Astrocyte (in vitro differentiated cells and primary cell): ENCODE results near the gene UGT2B15. TPM values are rescaled to one million over a fixed set of nuclear protein-coding genes. Genes with fewer than 3 reads are reported as not detected.
A peak's percentile ranks its signal among the peaks of the same experiment; 100 is the strongest.
"Not testable (repeated sequence)": the region's sequence is repeated elsewhere in the genome, so short reads cannot be mapped to it uniquely, and the experiment has no call there.

Experiments
- DNase-seq: peaks from one replicate; pipeline ENCODE4 v3.0.0-alpha.2; 2010; ENCODE audit warnings: low read depth
- FAIRE-seq: peaks from 2 replicates; lab custom pipeline; 2011; peaks lifted over from hg19 to GRCh38; lab: Jason Lieb, UNC
- H2AFZ ChIP-seq: 2 replicates; pipeline ENCODE4 v1.6.0; 2012; ENCODE audit warnings: low read depth, low read length, inconsistent platforms
- H3K27ac ChIP-seq: 2 replicates; pipeline ENCODE4 v1.5.1; 2011; ENCODE audit warnings: low read depth, low read length, inconsistent platforms
- H3K27me3 ChIP-seq: 2 replicates; pipeline ENCODE4 v1.6.0; 2011; ENCODE audit warnings: low read length, inconsistent platforms; ENCODE audit not compliant: insufficient read depth
- H3K36me3 ChIP-seq: 2 replicates; pipeline ENCODE4 v1.5.1; 2011; ENCODE audit warnings: low read length, inconsistent platforms; ENCODE audit not compliant: insufficient read depth
- H3K4me1 ChIP-seq: 2 replicates; pipeline ENCODE4 v1.5.1; 2011; ENCODE audit warnings: low read length, inconsistent platforms; ENCODE audit not compliant: insufficient read depth
- H3K4me2 ChIP-seq: 2 replicates; pipeline ENCODE4 v1.6.0; 2012; ENCODE audit warnings: low read length, inconsistent platforms
- H3K4me3 ChIP-seq: 2 replicates; pipeline ENCODE4 v1.5.1; 2011; ENCODE audit warnings: low read depth, mild to moderate bottlenecking, low read length, inconsistent platforms; ENCODE audit not compliant: insufficient read depth
- H3K79me2 ChIP-seq: 2 replicates; pipeline ENCODE4 v1.6.0; 2012; ENCODE audit warnings: mild to moderate bottlenecking, low read length, inconsistent platforms; ENCODE audit not compliant: insufficient read depth
- H3K9ac ChIP-seq: 2 replicates; pipeline ENCODE4 v1.6.0; 2012; ENCODE audit warnings: mild to moderate bottlenecking, low read length, inconsistent platforms
- H3K9me3 ChIP-seq: 2 replicates; pipeline ENCODE4 v1.5.1; 2012; ENCODE audit warnings: low read depth, mild to moderate bottlenecking, low read length, inconsistent platforms; ENCODE audit not compliant: insufficient read depth
- H4K20me1 ChIP-seq: 2 replicates; pipeline ENCODE4 v1.6.0; 2012; ENCODE audit warnings: low read length, inconsistent platforms; ENCODE audit not compliant: insufficient read depth
- H3K27ac Mint-ChIP-seq: one replicate; pipeline ENCODE4 v1.8.0; 2021; ENCODE audit warnings: mild to moderate bottlenecking, mixed read lengths; ENCODE audit not compliant: unreplicated experiment
- H3K27me3 Mint-ChIP-seq: one replicate; pipeline ENCODE4 v1.8.0; 2021; ENCODE audit warnings: low read depth, mixed read lengths; ENCODE audit not compliant: unreplicated experiment
- H3K36me3 Mint-ChIP-seq: one replicate; pipeline ENCODE4 v1.8.0; 2021; ENCODE audit warnings: low read depth, mixed read lengths; ENCODE audit not compliant: unreplicated experiment
- H3K4me1 Mint-ChIP-seq: one replicate; pipeline ENCODE4 v1.8.0; 2021; ENCODE audit warnings: low read depth, mixed read lengths; ENCODE audit not compliant: unreplicated experiment
- H3K4me3 Mint-ChIP-seq: one replicate; pipeline ENCODE4 v1.8.0; 2021; ENCODE audit warnings: mild to moderate bottlenecking, moderate library complexity, mixed read lengths; ENCODE audit not compliant: unreplicated experiment
- H3K9me3 Mint-ChIP-seq: one replicate; pipeline ENCODE4 v1.8.0; 2021; ENCODE audit warnings: mild to moderate bottlenecking, mixed read lengths; ENCODE audit not compliant: unreplicated experiment
- CTCF ChIP-seq: IDR thresholded peaks from 2 replicates; pipeline ENCODE4 v1.5.1; 2011; ENCODE audit warnings: low read depth, mild to moderate bottlenecking, inconsistent platforms, low read length, moderate library complexity; ENCODE audit not compliant: insufficient read depth
- EZH2 ChIP-seq: IDR thresholded peaks from 2 replicates; pipeline ENCODE4 v1.6.1; 2012; ENCODE audit warnings: mild to moderate bottlenecking, low read length, inconsistent platforms; ENCODE audit not compliant: insufficient read depth
- total RNA-seq: library from RNA; stranded (reverse); gene quantifications from 2 replicates; pipeline ENCODE4 v1.2.1, GENCODE V29; 2021

UGT2B15 gene
- total RNA-seq, 1 donor from 2014 or later, result not detected

- DNase-seq, H3K4me1 Mint-ChIP-seq, H3K79me2 ChIP-seq, H3K4me3 Mint-ChIP-seq, FAIRE-seq, H3K9me3 ChIP-seq, H3K4me2 ChIP-seq, H3K27me3 ChIP-seq, H3K4me3 ChIP-seq, H3K36me3 ChIP-seq, H2AFZ ChIP-seq, H3K27me3 Mint-ChIP-seq, H3K27ac ChIP-seq, H4K20me1 ChIP-seq, H3K36me3 Mint-ChIP-seq, H3K9ac ChIP-seq, H3K9me3 Mint-ChIP-seq, H3K4me1 ChIP-seq: not testable (repeated sequence)
- H3K27ac Mint-ChIP-seq, result peak overlapping the region; percentile 44
These were observed 7.4 kb downstream of the UGT2B15 start for GRCh38 chr4:68662836-68663574.

- Histone ChIP-seq H3K4me3 (no peak overlapping the region), H3K4me2 (no peak overlapping the region), H3K9ac (no peak overlapping the region), H3K27me3 (no peaks in the 10 kb centered on the region), H4K20me1 (no peaks in the 10 kb centered on the region), H3K4me1 (no peaks in the 10 kb centered on the region), H3K27ac (no peak overlapping the region), H2AFZ (no peak overlapping the region), H3K9me3 (no peaks in the 10 kb centered on the region), H3K79me2 (no peaks in the 10 kb centered on the region), H3K36me3 (no peaks in the 10 kb centered on the region)
- FAIRE-seq, result no peak
- DNase-seq, result no peak
- TF ChIP-seq CTCF (no peak), EZH2 (no peak)
- no peak overlapping the region for H3K4me3 Mint-ChIP-seq
- H3K36me3 Mint-ChIP-seq, result no peaks in the 10 kb centered on the region
- H3K9me3 Mint-ChIP-seq, result no peaks in the 10 kb centered on the region
- no peak overlapping the region for H3K27ac Mint-ChIP-seq
- H3K4me1 Mint-ChIP-seq, result peaks cover 14% of the 10 kb centered on the region
- H3K27me3 Mint-ChIP-seq, result no peaks in the 10 kb centered on the region
These were observed 11.8 kb downstream of the UGT2B15 start for GRCh38 chr4:68658672-68659071.

GRCh38 chr4:68657022-68657594 lies 13.3 kb downstream of the UGT2B15 start:
- H3K27me3 Mint-ChIP-seq, H3K4me3 ChIP-seq, H3K4me2 ChIP-seq, H3K4me1 Mint-ChIP-seq, H3K27me3 ChIP-seq, H3K36me3 ChIP-seq, H3K27ac ChIP-seq, H3K4me3 Mint-ChIP-seq, H3K36me3 Mint-ChIP-seq, H4K20me1 ChIP-seq, H2AFZ ChIP-seq, H3K9ac ChIP-seq, DNase-seq, H3K9me3 ChIP-seq, H3K4me1 ChIP-seq, H3K9me3 Mint-ChIP-seq, H3K79me2 ChIP-seq, FAIRE-seq: not testable (repeated sequence)
- H3K27ac Mint-ChIP-seq, result peak overlapping the region; percentile 2

- H3K27ac Mint-ChIP-seq, result peak overlapping the region; percentile 2
- H3K4me2 ChIP-seq, H2AFZ ChIP-seq, H3K4me1 Mint-ChIP-seq, H3K79me2 ChIP-seq, H3K9me3 ChIP-seq, H3K4me3 Mint-ChIP-seq, H4K20me1 ChIP-seq, H3K4me3 ChIP-seq, H3K9ac ChIP-seq, H3K27ac ChIP-seq, DNase-seq, FAIRE-seq, H3K27me3 Mint-ChIP-seq, H3K4me1 ChIP-seq, H3K27me3 ChIP-seq, H3K9me3 Mint-ChIP-seq, H3K36me3 Mint-ChIP-seq, H3K36me3 ChIP-seq: not testable (repeated sequence)
These were observed 13.9 kb downstream of the UGT2B15 start for GRCh38 chr4:68656445-68656973.
